BLaER1 treated with 17β-estradiol and CSF1 and Interleukin-3, amounts not matched to agents 10 nM and 100 nM (cell line): ENCODE results near the gene PDS5B.
A peak's percentile ranks its signal among the peaks of the same experiment; 100 is the strongest.
"Not testable (repeated sequence)": the region's sequence is repeated elsewhere in the genome, so short reads cannot be mapped to it uniquely, and the experiment has no call there.

Source experiments
- H3K27ac ChIP-seq, 11 experiments: shearing (Covaris generic); formaldehyde crosslinking; 2 replicates each; pipeline ENCODE4 v1.8.1; 2022
- H3K27me3 ChIP-seq, 11 experiments: shearing (Covaris generic); formaldehyde crosslinking; 2 replicates each; pipeline ENCODE4 v1.8.1; 2022
- H3K36me3 ChIP-seq, 11 experiments: shearing (Covaris generic); formaldehyde crosslinking; 2 replicates each; pipeline ENCODE4 v1.8.1; 2022
- H3K4me1 ChIP-seq, 10 experiments: shearing (Covaris generic); formaldehyde crosslinking; 2 replicates each; pipeline ENCODE4 v1.8.1; 2022
- H3K4me2 ChIP-seq, 11 experiments: shearing (Covaris generic); formaldehyde crosslinking; 2 replicates each; pipeline ENCODE4 v1.8.1; 2022
- H3K4me3 ChIP-seq, 10 experiments: shearing (Covaris generic); formaldehyde crosslinking; 2 replicates each; pipeline ENCODE4 v1.8.1; 2022
- H3K9ac ChIP-seq, 11 experiments: shearing (Covaris generic); formaldehyde crosslinking; 2 replicates each; pipeline ENCODE4 v1.8.1; 2022
- H3K9me3 ChIP-seq, 11 experiments: shearing (Covaris generic); formaldehyde crosslinking; replicated peaks in 1 of 11; 2 replicates each; pipeline ENCODE4 v1.8.1; 2022
- H4K20me1 ChIP-seq, 11 experiments: shearing (Covaris generic); formaldehyde crosslinking; 2 replicates each; pipeline ENCODE4 v1.8.1; 2022
- Cebpa-rat ChIP-seq, 11 experiments: shearing (Covaris generic); IDR thresholded peaks; 2 replicates each; pipeline ENCODE4 v1.8.1; 2022

Gene PDS5B

GRCh38 chr13:32669030-32669646 lies 82.9 kb downstream of the PDS5B start:
- Histone ChIP-seq H3K4me1 (no peaks in the 10 kb centered on the region), H3K27ac (no peak overlapping the region), H4K20me1 (peaks cover 0 to 6% (median 0%) of the 10 kb centered on the region in 11 experiments; a peak in 2 of 22 replicates), H3K9ac (no peak overlapping the region), H3K36me3 (peaks cover 16 to 94% (median 60%) of the 10 kb centered on the region in 11 experiments), H3K4me2 (no peak overlapping the region), H3K27me3 (no peaks in the 10 kb centered on the region), H3K9me3 (no peaks in the 10 kb centered on the region), H3K4me3 (no peak overlapping the region)
- no peak for TF ChIP-seq Cebpa-rat (IDR thresholded peaks at IDR 0.05)

- H4K20me1 ChIP-seq, result no peaks in the 10 kb centered on the region
- H3K36me3 ChIP-seq, result peaks cover 59 to 98% (median 81%) of the 10 kb centered on the region in 11 experiments
- H3K4me2 ChIP-seq, result no peak overlapping the region
- H3K4me3 ChIP-seq, result no peak overlapping the region
- no peak overlapping the region for H3K9ac ChIP-seq
- no peaks in the 10 kb centered on the region for H3K4me1 ChIP-seq
- no peak overlapping the region for H3K27ac ChIP-seq
- TF ChIP-seq Cebpa-rat (IDR thresholded peaks at IDR 0.05), result no peak
- no peaks in the 10 kb centered on the region for H3K27me3 ChIP-seq
- no peaks in the 10 kb centered on the region for H3K9me3 ChIP-seq
These were observed 88.3 kb downstream of the PDS5B start for GRCh38 chr13:32674503-32674902.

GRCh38 chr13:32676242-32676641 lies 90.0 kb downstream of the PDS5B start:
- TF ChIP-seq Cebpa-rat (IDR thresholded peaks at IDR 0.05), result no peak
- Histone ChIP-seq H3K4me2 (no peak overlapping the region), H4K20me1 (no peaks in the 10 kb centered on the region), H3K27me3 (no peaks in the 10 kb centered on the region), H3K27ac (no peak overlapping the region), H3K4me1 (no peaks in the 10 kb centered on the region), H3K36me3 (peaks cover 76 to 98% (median 89%) of the 10 kb centered on the region in 11 experiments), H3K4me3 (no peak overlapping the region), H3K9me3 (no peaks in the 10 kb centered on the region), H3K9ac (no peak overlapping the region)

GRCh38 chr13:32682130-32682529 lies 95.9 kb downstream of the PDS5B start:
- no peak overlapping the region for H3K27ac ChIP-seq
- H3K36me3 ChIP-seq, result peaks cover 76 to 99% (median 93%) of the 10 kb centered on the region in 11 experiments
- H3K4me3 ChIP-seq, result no peak overlapping the region
- H3K4me1 ChIP-seq, result no peaks in the 10 kb centered on the region
- H3K27me3 ChIP-seq, result no peaks in the 10 kb centered on the region
- H3K9ac ChIP-seq, result no peak overlapping the region
- no peak for TF ChIP-seq Cebpa-rat (IDR thresholded peaks at IDR 0.05)
- H3K4me2 ChIP-seq, result no peak overlapping the region
- no peaks in the 10 kb centered on the region for H3K9me3 ChIP-seq
- 0 out of 22 replicates have a peak, but pooled peaks cover 0 to 4% (median 0%) of the 10 kb centered on the region in 11 experiments for H4K20me1 ChIP-seq

- H3K4me1 ChIP-seq, result no peaks in the 10 kb centered on the region
- no peak overlapping the region for H3K4me2 ChIP-seq
- H3K36me3 ChIP-seq, result peaks cover 71 to 97% (median 91%) of the 10 kb centered on the region in 11 experiments
- no peak overlapping the region for H3K27ac ChIP-seq
- no peaks in the 10 kb centered on the region for H3K27me3 ChIP-seq
- H3K9ac ChIP-seq, result no peak overlapping the region
- H4K20me1 ChIP-seq, result 0 out of 22 replicates have a peak, but pooled peaks cover 0 to 4% (median 0%) of the 10 kb centered on the region in 11 experiments
- H3K4me3 ChIP-seq, result no peak overlapping the region
- no peaks in the 10 kb centered on the region for H3K9me3 ChIP-seq
- no peak for TF ChIP-seq Cebpa-rat (IDR thresholded peaks at IDR 0.05)
These were observed 96.5 kb downstream of the PDS5B start for GRCh38 chr13:32682740-32683139.

- Histone ChIP-seq H3K9me3 (no peaks in the 10 kb centered on the region), H4K20me1 (0 out of 22 replicates have a peak, but pooled peaks cover 0 to 4% (median 0%) of the 10 kb centered on the region in 11 experiments), H3K9ac (no peak overlapping the region), H3K4me1 (no peaks in the 10 kb centered on the region), H3K27ac (no peak overlapping the region), H3K27me3 (no peaks in the 10 kb centered on the region), H3K36me3 (peaks cover 50 to 86% (median 72%) of the 10 kb centered on the region in 11 experiments), H3K4me3 (no peak overlapping the region), H3K4me2 (no peak overlapping the region)
- no peak for TF ChIP-seq Cebpa-rat (IDR thresholded peaks at IDR 0.05)
These were observed 101.0 kb downstream of the PDS5B start for GRCh38 chr13:32687275-32687674.

- Histone ChIP-seq H3K27ac (peak overlapping the region in 2 of 11 experiments; percentile 12 to 19; a peak in 1 of 22 replicates), H3K4me1 (no peaks in the 10 kb centered on the region), H3K4me2 (no peak overlapping the region), H3K4me3 (no peak overlapping the region), H4K20me1 (no peaks in the 10 kb centered on the region), H3K27me3 (no peaks in the 10 kb centered on the region), H3K9ac (no peak overlapping the region), H3K9me3 (no peaks in the 10 kb centered on the region), H3K36me3 (peaks cover 29 to 77% (median 56%) of the 10 kb centered on the region in 11 experiments; a peak in 21 of 22 replicates)
- no peak for TF ChIP-seq Cebpa-rat (IDR thresholded peaks at IDR 0.05)
These were observed 109.5 kb downstream of the PDS5B start for GRCh38 chr13:32695602-32696250.

- H3K9me3 ChIP-seq, result peaks cover 17 to 27% (median 26%) of the 10 kb centered on the region in 11 experiments
- H3K27me3 ChIP-seq, result no peaks in the 10 kb centered on the region
- peaks cover 68 to 100% (median 91%) of the 10 kb centered on the region in 11 experiments for H3K36me3 ChIP-seq
- H3K4me3 ChIP-seq, result no peak overlapping the region
- H3K9ac ChIP-seq, result no peak overlapping the region
- H3K4me2 ChIP-seq, result no peak overlapping the region
- no peaks in the 10 kb centered on the region for H3K4me1 ChIP-seq
- no peaks in the 10 kb centered on the region for H4K20me1 ChIP-seq
- TF ChIP-seq Cebpa-rat (IDR thresholded peaks at IDR 0.05), result no peak
- H3K27ac ChIP-seq, result no peak overlapping the region
These were observed 121.2 kb downstream of the PDS5B start for GRCh38 chr13:32707471-32707870.

GRCh38 chr13:32713397-32713796 lies 127.1 kb downstream of the PDS5B start:
- H4K20me1 ChIP-seq, result no peaks in the 10 kb centered on the region

GRCh38 chr13:32716201-32716600 lies 129.9 kb downstream of the PDS5B start:
- Histone ChIP-seq H3K9me3 (peaks cover 78 to 84% (median 82%) of the 10 kb centered on the region in 11 experiments), H3K36me3 (peaks cover 72 to 83% (median 78%) of the 10 kb centered on the region in 11 experiments)
- H3K27ac ChIP-seq, H3K27me3 ChIP-seq, H4K20me1 ChIP-seq, H3K9ac ChIP-seq, H3K4me2 ChIP-seq, H3K4me1 ChIP-seq, H3K4me3 ChIP-seq: not testable (repeated sequence)

More at GRCh38 chr13:32713397-32713796, 127.1 kb downstream of the PDS5B start:
- Histone ChIP-seq H3K9ac (no peak overlapping the region), H3K9me3 (peaks cover 61 to 73% (median 70%) of the 10 kb centered on the region in 11 experiments), H3K27me3 (no peaks in the 10 kb centered on the region), H3K27ac (no peak overlapping the region), H3K4me2 (no peak overlapping the region), H3K4me3 (peak overlapping the region in 1 of 10 experiments; percentile 11; a peak in 2 of 20 replicates), H3K4me1 (no peaks in the 10 kb centered on the region), H3K36me3 (peaks cover 72 to 85% (median 79%) of the 10 kb centered on the region in 11 experiments)
- no peak for TF ChIP-seq Cebpa-rat (IDR thresholded peaks at IDR 0.05)
